SH-SY5Y (cell line): ENCODE results near the gene ZER1.

Experiments
- GATA2 ChIP-seq: IDR thresholded peaks from 2 replicates; pipeline ENCODE4 v1.6.1; 2011; ENCODE audit warnings: mild to moderate bottlenecking, low read depth, low read length
- GATA3 ChIP-seq: IDR thresholded peaks from 2 replicates; pipeline ENCODE4 v1.6.1; 2011; ENCODE audit warnings: low read depth, mild to moderate bottlenecking, low read length, moderate library complexity

DNA sequence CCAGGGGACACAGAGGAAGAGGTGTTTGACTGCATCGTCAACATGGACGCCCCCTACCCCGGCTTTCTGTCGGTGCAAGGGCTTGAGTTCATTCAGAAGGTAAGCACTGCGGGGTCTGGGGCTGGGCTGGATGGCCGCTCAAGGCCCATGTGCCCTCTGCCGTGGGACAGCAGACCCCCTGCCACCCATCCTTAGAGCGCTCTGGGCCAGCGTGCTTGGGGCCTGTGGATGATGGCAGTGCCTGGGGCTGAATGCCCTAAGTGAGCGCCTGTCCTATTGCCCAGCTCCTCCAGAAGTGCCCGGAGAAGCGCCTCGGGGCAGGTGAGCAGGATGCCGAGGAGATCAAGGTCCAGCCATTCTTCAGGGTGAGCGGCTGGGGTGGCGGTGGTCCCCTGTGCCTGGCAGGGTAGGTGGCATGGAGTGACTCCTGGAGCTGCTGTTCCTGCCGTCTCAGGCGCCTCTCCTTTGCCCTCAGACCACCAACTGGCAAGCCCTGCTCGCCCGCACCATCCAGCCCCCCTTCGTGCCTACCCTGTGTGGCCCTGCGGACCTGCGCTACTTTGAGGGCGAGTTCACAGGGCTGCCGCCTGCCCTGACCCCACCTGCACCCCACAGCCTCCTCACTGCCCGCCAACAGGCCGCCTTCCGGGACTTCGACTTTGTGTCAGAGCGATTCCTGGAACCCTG is 51.7 kb downstream of the ZER1 start:
- TF ChIP-seq GATA3 (no peak), GATA2 (no peak)
